GM18861 (cell line): ENCODE results near the gene ZDHHC22.

Experiments
- ATAC-seq: cut with Tn5 transposase; IDR thresholded peaks from one replicate; pipeline ENCODE4 v1.9.1; 2021; ENCODE audit not compliant: unreplicated experiment

Gene ZDHHC22

DNA sequence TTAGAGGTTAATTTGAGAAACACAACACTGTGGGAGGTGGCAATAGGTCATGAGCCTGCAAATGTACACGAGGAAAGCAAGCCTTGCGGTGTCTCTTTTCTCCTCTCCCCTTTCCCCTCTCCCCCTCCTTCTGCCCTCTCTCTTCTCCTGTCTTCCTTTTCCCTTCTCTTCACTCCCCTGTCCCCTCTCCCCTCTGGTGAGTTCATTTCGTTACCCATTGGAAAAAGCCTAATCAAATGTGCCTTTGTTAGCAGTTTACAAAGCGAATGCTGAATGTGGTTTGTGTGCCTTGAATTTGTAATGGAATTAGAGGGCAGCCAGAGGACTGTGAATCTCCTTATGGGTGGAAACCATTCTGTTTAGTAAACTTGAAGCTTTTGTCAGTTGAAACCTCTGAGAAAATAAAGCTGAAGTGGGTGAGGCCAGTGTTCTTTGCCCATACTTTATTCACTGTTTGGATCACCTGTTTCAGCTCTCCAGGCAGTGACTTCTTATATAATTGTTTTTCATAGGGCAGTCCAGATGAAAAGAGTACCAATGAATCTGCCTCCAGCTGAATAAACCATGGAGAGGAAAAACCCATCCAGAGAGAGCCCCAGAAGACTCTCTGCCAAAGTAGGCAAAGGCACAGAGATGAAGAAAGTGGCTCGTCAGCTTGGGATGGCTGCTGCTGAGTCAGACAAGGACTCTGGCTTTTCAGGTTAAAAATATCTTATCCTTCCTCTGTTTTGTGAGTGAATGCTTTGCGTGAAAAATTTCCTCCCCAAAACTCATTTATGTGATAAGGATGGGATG is 36.2 kb downstream of the ZDHHC22 start:
- ATAC-seq = no peak

- no peak for ATAC-seq
These were observed 37.2 kb downstream of the ZDHHC22 start for GRCh38 chr14:77104393-77104792.

- no peak for ATAC-seq
These were observed 37.6 kb downstream of the ZDHHC22 start for GRCh38 chr14:77103951-77104350.

- ATAC-seq = no peak
These were observed 38.1 kb downstream of the ZDHHC22 start for GRCh38 chr14:77103475-77103874.

DNA sequence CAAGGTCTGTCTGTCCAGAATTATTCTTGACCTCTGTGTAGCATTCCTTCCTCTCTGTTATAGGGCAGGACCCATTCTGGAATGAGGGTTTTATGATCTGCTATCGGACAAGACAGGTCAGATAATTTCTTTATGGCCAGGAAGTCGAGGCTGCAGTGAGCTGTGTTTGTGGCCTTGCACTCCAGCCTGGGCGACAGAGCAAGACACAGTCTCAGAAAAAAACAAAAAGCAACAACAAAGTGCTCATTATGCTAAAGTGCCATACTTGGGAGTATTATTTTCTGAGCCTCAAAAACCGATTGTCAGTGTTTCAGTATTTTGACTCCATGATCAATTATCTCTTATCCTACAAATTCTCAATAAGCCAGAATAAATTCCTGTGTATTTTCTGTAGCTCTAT is 39.4 kb downstream of the ZDHHC22 start:
- no peak for ATAC-seq

DNA sequence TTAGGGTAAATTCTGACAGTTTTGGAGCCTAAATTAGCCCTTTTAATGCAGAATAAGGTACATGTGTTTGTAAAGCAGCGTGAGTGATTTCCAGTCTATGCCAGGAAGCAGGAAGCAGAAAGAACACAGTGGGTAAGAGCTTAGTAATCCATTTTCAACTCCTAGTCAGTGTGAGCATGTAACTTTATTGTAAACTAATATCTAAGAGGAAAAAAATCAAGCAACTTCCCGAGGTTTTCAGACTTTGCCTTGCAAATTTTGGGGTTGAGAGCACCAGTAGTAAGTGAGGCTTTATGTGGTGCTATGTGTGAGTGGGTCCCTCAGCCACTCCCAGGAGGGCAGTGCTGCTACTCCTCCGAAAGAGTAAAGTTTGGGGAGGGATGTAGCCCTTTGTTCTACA is 40.6 kb downstream of the ZDHHC22 start:
- ATAC-seq = no peak

GRCh38 chr14:77099425-77100167 is 42.0 kb downstream of the ZDHHC22 start:
- ATAC-seq = no peak

DNA sequence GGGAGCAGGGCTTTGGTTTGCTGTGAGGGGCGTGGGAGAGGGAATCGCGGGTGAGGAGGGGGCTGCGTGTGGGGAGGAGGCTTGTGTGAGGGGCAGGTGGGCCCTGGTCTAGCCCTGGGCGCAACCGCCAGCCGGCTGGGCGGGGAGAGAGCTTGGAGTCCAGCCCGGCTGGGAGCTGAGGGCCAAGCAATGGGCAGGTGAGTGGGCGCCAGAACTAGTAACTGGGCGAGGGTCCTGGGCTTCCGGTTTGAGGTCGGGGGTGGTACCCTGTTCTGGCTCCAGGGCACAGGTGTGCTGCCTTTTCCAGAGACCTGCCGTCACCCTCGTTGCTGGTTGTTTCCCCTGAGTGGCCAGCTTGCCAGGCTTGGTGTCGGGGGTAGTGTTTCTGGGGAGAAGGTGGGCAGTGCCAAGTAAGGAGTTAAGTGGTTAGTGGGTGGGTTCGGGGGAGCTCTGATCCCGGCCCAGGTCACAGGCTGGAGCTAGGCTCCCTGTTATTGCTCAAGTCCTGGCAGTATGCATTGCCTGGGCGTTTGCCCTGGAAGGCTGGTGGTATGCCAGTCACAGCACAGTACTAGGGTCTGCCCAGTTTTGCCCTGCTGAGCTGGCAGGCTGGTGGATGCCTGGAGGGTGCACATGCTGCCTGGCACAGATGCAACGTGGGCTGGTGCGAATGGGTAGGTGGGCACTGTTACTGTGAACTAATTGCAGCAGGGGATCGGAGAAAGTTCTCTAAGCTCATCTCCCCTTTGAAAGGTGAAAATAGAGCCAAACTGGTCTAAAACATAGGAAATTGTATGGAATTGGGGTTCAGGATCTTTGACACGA is 42.9 kb downstream of the ZDHHC22 start:
- no peak for ATAC-seq

DNA sequence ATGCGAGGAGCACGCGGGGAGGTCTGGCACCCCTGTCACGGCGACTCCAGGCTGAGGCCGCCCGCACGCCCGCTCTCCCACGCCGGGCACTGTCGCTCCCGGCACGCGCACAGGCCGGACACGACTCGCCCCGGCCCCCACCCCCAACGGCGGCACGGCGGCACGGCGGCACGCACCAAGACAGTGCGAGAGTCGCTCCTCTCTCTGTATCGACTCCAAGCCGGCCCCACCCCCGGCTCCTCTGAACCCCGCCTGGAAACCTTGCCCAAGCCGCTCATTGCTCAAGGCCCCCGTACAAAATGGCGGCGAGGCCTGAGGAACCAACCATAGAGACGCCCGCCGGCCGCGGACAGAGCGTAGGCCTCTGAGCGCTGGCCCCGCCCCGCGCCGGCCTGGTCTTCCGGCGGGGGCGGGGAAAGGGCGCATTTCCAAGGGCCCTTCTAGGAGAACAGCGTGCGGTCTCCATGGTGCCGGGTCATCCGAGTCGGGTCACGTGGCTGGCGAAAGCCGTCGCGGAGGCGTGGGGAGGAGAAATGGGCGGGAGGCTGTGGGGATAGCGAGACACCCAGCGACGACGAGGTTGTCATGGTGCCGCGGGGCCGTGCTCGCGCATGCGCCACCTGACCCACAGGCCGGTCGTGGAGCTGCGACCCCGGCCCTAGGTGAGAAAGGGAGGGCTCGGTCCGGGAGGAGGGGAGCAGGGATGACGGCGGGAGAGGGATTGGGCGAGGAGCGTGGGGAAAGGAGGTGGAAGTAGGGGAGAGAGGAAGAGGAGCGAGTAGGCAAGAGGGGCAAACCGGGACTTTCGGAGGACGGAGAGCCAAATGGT is 43.7 kb downstream of the ZDHHC22 start, which contains the start of gene CIPC:
CIPC (plus strand) TSS at position 559 of the 829 bp plus-strand sequence. CDS start 7,451 bp downstream, outside the sequence.
- ATAC-seq = peak; percentile 76

DNA sequence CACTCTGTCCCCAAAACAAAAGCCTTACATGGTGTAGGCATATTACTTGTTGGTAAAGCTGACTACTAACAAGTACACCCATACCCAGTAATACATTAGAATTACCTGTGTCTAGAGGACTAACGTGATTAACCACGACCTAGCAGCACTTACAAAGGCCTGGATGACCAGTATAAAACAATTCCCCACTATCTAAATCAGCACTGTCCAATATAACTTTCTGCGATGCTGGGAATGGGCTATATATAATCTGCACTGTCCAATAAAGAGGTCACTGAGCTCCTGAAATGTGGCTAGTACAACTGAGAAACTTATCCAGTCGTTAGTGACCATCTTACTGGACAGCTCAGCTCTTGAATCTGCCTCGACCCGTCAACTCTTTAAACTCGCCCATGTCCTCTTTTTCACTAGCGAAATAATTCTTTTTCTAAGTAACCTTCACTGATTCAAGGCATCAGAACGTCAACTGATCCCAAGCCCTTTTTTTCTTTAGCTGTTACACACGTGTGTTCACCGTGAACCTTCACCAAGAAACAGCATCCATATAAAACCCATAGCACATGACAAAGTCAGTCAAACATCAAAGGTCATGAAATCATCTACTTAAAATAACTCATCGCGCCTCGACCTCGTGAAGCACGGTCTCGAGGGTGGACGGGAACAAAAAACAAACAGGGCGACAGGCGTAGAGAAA is 44.4 kb downstream of the ZDHHC22 start:
- peak; percentile 7 for ATAC-seq

- no peak for ATAC-seq
These were observed 46.8 kb downstream of the ZDHHC22 start for GRCh38 chr14:77094672-77095284.

DNA sequence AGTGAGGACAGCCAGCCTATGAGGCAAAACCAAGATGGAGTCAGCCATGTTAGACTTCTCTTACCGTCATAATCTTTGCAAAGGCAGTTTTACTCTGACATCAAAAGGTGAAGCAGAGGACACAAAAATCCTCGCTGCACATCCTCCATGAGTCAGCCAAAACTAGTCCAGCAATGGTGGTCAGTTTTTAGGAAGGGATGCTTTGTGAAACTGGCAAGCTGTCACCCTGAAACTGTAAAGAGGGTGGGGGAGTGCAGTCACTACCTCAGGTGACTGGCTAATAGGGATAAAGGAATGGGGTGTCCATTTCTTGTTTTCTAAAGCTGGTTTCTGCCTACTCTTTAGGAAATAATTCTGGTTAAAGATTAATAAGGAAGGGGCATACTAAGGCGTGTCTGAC is 48.9 kb downstream of the ZDHHC22 start:
- no peak for ATAC-seq

- ATAC-seq = no peak
These were observed 50.1 kb downstream of the ZDHHC22 start for GRCh38 chr14:77091518-77091917.

- ATAC-seq = no peak
These were observed 52.9 kb downstream of the ZDHHC22 start for GRCh38 chr14:77088645-77089044.

- ATAC-seq = no peak
These were observed 53.4 kb downstream of the ZDHHC22 start for GRCh38 chr14:77088219-77088618.

DNA sequence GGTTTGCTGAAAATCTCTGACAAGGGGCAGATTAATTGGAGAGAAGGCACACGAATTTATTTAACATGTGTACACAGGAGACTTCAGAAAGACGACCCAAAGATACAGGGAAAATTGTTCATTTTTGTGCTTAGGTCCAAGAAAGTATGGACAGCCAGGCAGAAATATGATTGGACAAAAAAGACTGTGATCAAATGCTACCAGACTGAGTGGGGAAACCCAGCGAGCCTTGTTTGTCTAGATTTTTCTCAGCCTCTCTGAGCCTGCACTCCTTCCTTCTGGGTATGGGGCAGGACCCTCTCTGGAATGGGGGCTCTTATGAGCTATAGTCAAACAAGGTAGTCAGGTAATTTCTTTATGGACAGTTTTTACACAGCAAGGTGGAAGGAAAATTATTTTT is 54.0 kb downstream of the ZDHHC22 start:
- no peak for ATAC-seq

DNA sequence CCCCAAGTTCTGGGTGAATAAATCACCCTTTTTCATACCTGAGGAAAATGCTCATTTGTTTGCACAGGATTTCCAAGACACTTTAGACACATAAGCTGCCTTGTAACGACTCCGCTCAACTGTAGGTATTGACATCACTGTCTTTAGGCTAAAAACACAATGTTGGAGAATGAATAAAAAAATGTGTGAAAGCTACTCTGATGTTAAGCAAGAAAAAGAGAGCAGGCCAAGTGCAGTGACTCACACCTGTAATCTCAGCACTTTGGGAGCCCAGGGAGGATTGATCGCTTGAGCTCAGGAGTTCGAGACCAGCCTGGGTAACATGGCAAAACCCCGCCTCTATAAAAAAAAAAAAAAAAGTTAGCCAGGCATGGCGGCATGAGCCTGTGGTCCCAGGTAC is 54.6 kb downstream of the ZDHHC22 start:
- no peak for ATAC-seq

- peak; percentile 46 for ATAC-seq
These were observed 55.4 kb downstream of the ZDHHC22 start for GRCh38 chr14:77086017-77086727.

DNA sequence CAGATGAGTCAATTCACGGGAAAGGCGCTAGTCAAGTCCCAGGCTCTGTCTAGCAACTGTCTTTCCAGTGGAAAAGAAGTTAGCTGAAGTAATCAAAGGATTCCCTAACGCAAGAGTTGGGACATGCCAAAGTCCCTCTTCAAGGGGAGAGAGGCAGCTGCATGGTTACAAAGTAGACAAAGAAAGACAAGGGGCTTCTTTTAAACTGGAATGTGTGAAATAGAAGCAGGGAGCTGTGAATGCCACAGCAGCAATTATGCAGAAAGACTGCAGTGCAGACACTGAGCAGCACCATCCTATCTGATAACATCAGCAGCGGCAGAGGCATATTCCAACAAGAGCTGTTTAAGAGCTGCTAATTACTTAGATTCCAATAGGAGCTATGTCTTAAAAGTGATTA is 56.1 kb downstream of the ZDHHC22 start:
- no peak for ATAC-seq
